KBM-7 (cell line): ENCODE results near the gene DGKE.

ENCODE experiments used
- DNase-seq: peaks from one replicate; pipeline ENCODE4 v3.0.0-alpha.2; 2015
- in situ Hi-C: fragments of 300-500 bp; cut with MboI; formaldehyde crosslinking; loops from 2 replicates; pipeline ENCODE4 v1.14.3; 2020; ENCODE audit warnings: low sequenced_read_pairs, low pct_unique_long_range_greater_than_20kb, mixed read lengths

Gene DGKE

GRCh38 chr17:56884483-56885311 lies 50.7 kb downstream of the DGKE start:
- in situ Hi-C loops, result no loop called here
- no peak for DNase-seq

GRCh38 chr17:56885312-56885657 lies 51.3 kb downstream of the DGKE start:
- no peak for DNase-seq

GRCh38 chr17:56886288-56886731 lies 52.4 kb downstream of the DGKE start:
- in situ Hi-C loops, result no loop called here
- no peak for DNase-seq

More at GRCh38 chr17:56885312-56885657, 51.3 kb downstream of the DGKE start:
- in situ Hi-C loops, result no loop called here

GRCh38 chr17:56887105-56887504 lies 53.2 kb downstream of the DGKE start:
- in situ Hi-C loops, result no loop called here
- DNase-seq, result no peak

GRCh38 chr17:56887552-56888467 lies 53.9 kb downstream of the DGKE start:
- in situ Hi-C loops, result no loop called here
- no peak for DNase-seq

GRCh38 chr17:56890390-56890789 lies 56.4 kb downstream of the DGKE start:
- no peak for DNase-seq
- in situ Hi-C loops, result no loop called here

GRCh38 chr17:56890906-56891674 lies 57.1 kb downstream of the DGKE start:
- DNase-seq, result no peak
- in situ Hi-C loops, result no loop called here

- DNase-seq, result peak; percentile 32
- in situ Hi-C loops, result no loop called here
These were observed 57.8 kb downstream of the DGKE start for GRCh38 chr17:56891751-56892150.

GRCh38 chr17:56892333-56892732 lies 58.4 kb downstream of the DGKE start:
- in situ Hi-C loops, result no loop called here
- DNase-seq, result no peak

- DNase-seq, result no peak
- in situ Hi-C loops, result no loop called here
These were observed 59.6 kb downstream of the DGKE start for GRCh38 chr17:56893503-56893902.

- no peak for DNase-seq
- in situ Hi-C loops, result no loop called here
These were observed 61.0 kb downstream of the DGKE start for GRCh38 chr17:56894859-56895455.

GRCh38 chr17:56896217-56896967 lies 62.4 kb downstream of the DGKE start:
- in situ Hi-C loops, result no loop called here

GRCh38 chr17:56896968-56897359 lies 63.0 kb downstream of the DGKE start:
- in situ Hi-C loops, result no loop called here
- DNase-seq, result no peak

More at GRCh38 chr17:56896217-56896967, 62.4 kb downstream of the DGKE start:
- DNase-seq, result no peak

GRCh38 chr17:56897646-56898424 lies 63.9 kb downstream of the DGKE start:
- DNase-seq, result no peak
- in situ Hi-C loops, result no loop called here

GRCh38 chr17:56898874-56899273 lies 64.9 kb downstream of the DGKE start:
- DNase-seq, result no peak
- in situ Hi-C loops, result no loop called here

- in situ Hi-C loops, result no loop called here
- DNase-seq, result no peak
These were observed 65.5 kb downstream of the DGKE start for GRCh38 chr17:56899403-56899802.

- no peak for DNase-seq
- in situ Hi-C loops, result no loop called here
These were observed 68.4 kb downstream of the DGKE start for GRCh38 chr17:56902348-56902747.

GRCh38 chr17:56903560-56903959 lies 69.6 kb downstream of the DGKE start:
- no peak for DNase-seq
- in situ Hi-C loops, result no loop called here
